ENCODE data around the gene STK17A. TPM values are rescaled to one million over a fixed set of nuclear protein-coding genes. Genes with fewer than 3 reads are reported as not detected.

The STK17A gene
- total RNA-seq, 1 experiment from 2014 or later: 9.8 TPM

DNA sequence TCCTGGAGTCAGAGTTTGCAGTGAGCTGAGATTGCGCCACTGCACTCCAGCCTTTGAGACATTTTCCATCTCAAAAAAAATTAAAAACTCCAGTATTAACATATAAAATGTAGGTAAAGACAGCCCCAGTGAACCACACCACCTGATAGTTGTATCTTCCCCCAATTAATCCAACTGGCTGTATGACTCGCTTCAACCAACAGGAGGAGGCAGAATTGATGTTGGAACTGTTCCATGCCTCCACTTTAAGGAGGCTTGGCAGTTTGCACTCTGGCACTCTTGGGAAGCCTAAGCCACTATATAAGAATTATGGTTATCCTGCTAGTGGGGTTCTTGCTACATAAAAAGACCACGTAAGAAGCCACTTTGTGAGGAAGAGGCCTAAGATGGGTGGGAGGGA lies 72.7 kb downstream of the STK17A start:
- peaks cover 13% of the 10 kb centered on the region; the same call in 1 of the 2 replicates for H3K4me1 ChIP-seq (ENCODE audit: insufficient read depth, low read length)
- Mint-ChIP-seq H3K27me3 (ENCODE audit: low read depth) (no peaks in the 10 kb centered on the region), H3K9me3 (no peaks in the 10 kb centered on the region), H3K27ac (no peak overlapping the region), H3K4me1 (peaks cover 45% of the 10 kb centered on the region in 2 experiments), H3K4me3 (no peak overlapping the region), H3K36me3 (ENCODE audit: insufficient read depth in 1 of 3, low read depth in 3 of 3) (peaks cover 2 to 14% (median 10%) of the 10 kb centered on the region in 3 experiments; a peak in 6 of 7 replicates)
- no peak overlapping the region for H3K56ac ChIP-seq (ENCODE audit: insufficient read length, low read depth, low read length)
- no peak overlapping the region for H2AFZ ChIP-seq (ENCODE audit: low read length)
- no peak overlapping the region for H3K9ac ChIP-seq (ENCODE audit: extremely low read depth, insufficient read length, low read length)
- H3K23ac ChIP-seq (ENCODE audit: insufficient read length, low read depth, low read length): no peak overlapping the region
- no peak for DNase-seq
- TF ChIP-seq, protein P1, sequence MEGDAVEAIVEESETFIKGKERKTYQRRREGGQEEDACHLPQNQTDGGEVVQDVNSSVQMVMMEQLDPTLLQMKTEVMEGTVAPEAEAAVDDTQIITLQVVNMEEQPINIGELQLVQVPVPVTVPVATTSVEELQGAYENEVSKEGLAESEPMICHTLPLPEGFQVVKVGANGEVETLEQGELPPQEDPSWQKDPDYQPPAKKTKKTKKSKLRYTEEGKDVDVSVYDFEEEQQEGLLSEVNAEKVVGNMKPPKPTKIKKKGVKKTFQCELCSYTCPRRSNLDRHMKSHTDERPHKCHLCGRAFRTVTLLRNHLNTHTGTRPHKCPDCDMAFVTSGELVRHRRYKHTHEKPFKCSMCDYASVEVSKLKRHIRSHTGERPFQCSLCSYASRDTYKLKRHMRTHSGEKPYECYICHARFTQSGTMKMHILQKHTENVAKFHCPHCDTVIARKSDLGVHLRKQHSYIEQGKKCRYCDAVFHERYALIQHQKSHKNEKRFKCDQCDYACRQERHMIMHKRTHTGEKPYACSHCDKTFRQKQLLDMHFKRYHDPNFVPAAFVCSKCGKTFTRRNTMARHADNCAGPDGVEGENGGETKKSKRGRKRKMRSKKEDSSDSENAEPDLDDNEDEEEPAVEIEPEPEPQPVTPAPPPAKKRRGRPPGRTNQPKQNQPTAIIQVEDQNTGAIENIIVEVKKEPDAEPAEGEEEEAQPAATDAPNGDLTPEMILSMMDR (conservative IDR thresholded peaks at IDR 0.05): no peak; the same call in 2 of the 3 replicates
- H2BK15ac ChIP-seq (ENCODE audit: low read depth, low read length): no peak overlapping the region
- no peaks in the 10 kb centered on the region for H3K23me2 ChIP-seq (ENCODE audit: insufficient read length, low read depth, low read length, poor library complexity, severe bottlenecking)
- no peak overlapping the region for H4K5ac ChIP-seq (ENCODE audit: insufficient read length, low read depth, low read length)
- H2BK120ac ChIP-seq (ENCODE audit: low read depth, low read length, poor library complexity, severe bottlenecking): no peak overlapping the region
- no CpG with 5 or more reads among the region's 3 CpGs for WGBS (ENCODE audit: extremely low coverage, insufficient read length, low lambda C conversion rate)
- no peak overlapping the region for H3K4ac ChIP-seq (ENCODE audit: low read depth, low read length)
- H4K8ac ChIP-seq (replicated peaks; ENCODE audit: insufficient read length, low read depth, low read length): no peak overlapping the region
- H2BK5ac ChIP-seq (ENCODE audit: insufficient read length, low read length): no peak overlapping the region
- no peak overlapping the region for H4K91ac ChIP-seq (ENCODE audit: insufficient read length, low read depth, low read length)
- H3T11ph ChIP-seq (ENCODE audit: low read length): no peak overlapping the region
- no peaks in the 10 kb centered on the region for H3K9me3 ChIP-seq (ENCODE audit: control insufficient read depth, low read depth, low read length)
- H3K27me3 ChIP-seq (ENCODE audit: insufficient read depth, low read length): no peaks in the 10 kb centered on the region
- H4K20me1 ChIP-seq (ENCODE audit: control insufficient read depth, insufficient read depth, insufficient read length): no peaks in the 10 kb centered on the region
- peaks cover 5% of the 10 kb centered on the region for H3K79me1 ChIP-seq (ENCODE audit: insufficient read depth, low read depth, low read length, poor library complexity, severe bottlenecking)
- no peak overlapping the region for H3K14ac ChIP-seq (ENCODE audit: insufficient read depth, low read length)
- no peak overlapping the region for H3K4me2 ChIP-seq (ENCODE audit: insufficient read depth, insufficient read length, low read length)
- H2AK5ac ChIP-seq (ENCODE audit: insufficient read length, low read length): no peak overlapping the region
- no peaks in the 10 kb centered on the region; the same call in 1 of the 2 replicates for H3K79me2 ChIP-seq (ENCODE audit: insufficient read depth, low read length)
- no peak overlapping the region for H3K27ac ChIP-seq (ENCODE audit: insufficient read length, low read depth, low read length)
- H2BK12ac ChIP-seq (ENCODE audit: insufficient read length, low read depth, low read length): no peak overlapping the region
- H2BK20ac ChIP-seq (ENCODE audit: low read depth, low read length, poor library complexity, severe bottlenecking): no peak overlapping the region
- no peak overlapping the region for H3K18ac ChIP-seq (ENCODE audit: insufficient read length, low read depth, low read length)

Measured in H9 (cell line).